Tibial artery (tissue), 4 donors: ENCODE measurements around the gene PLEKHG4B.

Experiments
- DNase-seq, 2 donors: peaks; one replicate each; pipeline ENCODE4 v3.0.0-alpha.2; 2019
- H3K27ac ChIP-seq, 2 donors: fragments of 200-600 bp; sonication (generic) in 1 of 2; 1 replicate in 1 of 2; 2 replicates in 1 of 2; pipeline ENCODE4 v1.5.1; 2018 to 2019; ENCODE audit warnings: mild to moderate bottlenecking in 1 of 2
- H3K27me3 ChIP-seq, 2 donors: fragments of 200-600 bp; sonication (generic) in 1 of 2; one replicate each; pipeline versions ENCODE4 v1.5.1 to v1.6.0; 2016 to 2019
- H3K36me3 ChIP-seq, 3 donors: fragments of 200-600 bp; sonication (generic) in 2 of 3; one replicate each; pipeline ENCODE4 v1.5.1; 2016 to 2019; ENCODE audit warnings: mild to moderate bottlenecking in 2 of 3
- H3K4me1 ChIP-seq, 4 donors: fragments of 200-600 bp; sonication (generic) in 2 of 4; 1 replicate in 3 of 4; 2 replicates in 1 of 4; pipeline ENCODE4 v1.5.1; 2016 to 2019
- H3K4me3 ChIP-seq, 2 donors: fragments of 200-600 bp; sonication (generic) in 1 of 2; 1 replicate in 1 of 2; 2 replicates in 1 of 2; pipeline ENCODE4 v1.5.1; 2018 to 2019; ENCODE audit warnings: mild to moderate bottlenecking in 2 of 2
- H3K9me3 ChIP-seq, 3 donors: fragments of 200-600 bp; sonication (generic) in 1 of 3; one replicate each; pipeline ENCODE4 v1.5.1; 2016 to 2019
- intact Hi-C: fragments of 100-400 bp; cut with DNase I; formaldehyde crosslinking; loops from one replicate; pipeline ENCODE4 v1.15.0; 2023; ENCODE audit warnings: low total_unique reads
- TF ChIP-seq, protein P1 (sequence below), 2 experiments: fragments of 200-600 bp in 1 of 2; fragments of 450-650 bp in 1 of 2; IDR thresholded peaks; one replicate each; pipeline ENCODE4 v1.5.1; 2017 to 2019; ENCODE audit warnings: antibody characterized with exemption in 2 of 2, mild to moderate bottlenecking in 1 of 2, moderate library complexity in 1 of 2

PLEKHG4B gene

DNA sequence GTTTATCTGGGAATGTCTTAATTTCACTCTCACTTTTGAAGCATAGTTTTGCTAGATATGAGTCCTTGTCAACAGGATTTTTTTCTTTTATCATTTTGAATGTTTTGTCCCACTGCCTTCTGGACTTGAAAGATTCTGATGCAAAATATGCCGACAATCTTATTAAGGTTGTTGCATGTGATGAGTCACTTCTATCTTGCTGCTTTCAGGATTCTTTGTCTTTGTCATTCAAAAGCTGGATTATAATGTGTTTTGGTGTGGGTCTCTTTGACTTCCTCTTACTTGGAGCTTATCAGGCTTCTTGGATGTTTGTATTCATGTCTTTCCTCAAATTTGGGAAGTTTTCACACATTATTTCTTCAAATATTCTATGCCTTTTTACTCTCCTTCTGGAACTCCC is 33.8 kb downstream of the PLEKHG4B start:
- TF ChIP-seq, protein P1, sequence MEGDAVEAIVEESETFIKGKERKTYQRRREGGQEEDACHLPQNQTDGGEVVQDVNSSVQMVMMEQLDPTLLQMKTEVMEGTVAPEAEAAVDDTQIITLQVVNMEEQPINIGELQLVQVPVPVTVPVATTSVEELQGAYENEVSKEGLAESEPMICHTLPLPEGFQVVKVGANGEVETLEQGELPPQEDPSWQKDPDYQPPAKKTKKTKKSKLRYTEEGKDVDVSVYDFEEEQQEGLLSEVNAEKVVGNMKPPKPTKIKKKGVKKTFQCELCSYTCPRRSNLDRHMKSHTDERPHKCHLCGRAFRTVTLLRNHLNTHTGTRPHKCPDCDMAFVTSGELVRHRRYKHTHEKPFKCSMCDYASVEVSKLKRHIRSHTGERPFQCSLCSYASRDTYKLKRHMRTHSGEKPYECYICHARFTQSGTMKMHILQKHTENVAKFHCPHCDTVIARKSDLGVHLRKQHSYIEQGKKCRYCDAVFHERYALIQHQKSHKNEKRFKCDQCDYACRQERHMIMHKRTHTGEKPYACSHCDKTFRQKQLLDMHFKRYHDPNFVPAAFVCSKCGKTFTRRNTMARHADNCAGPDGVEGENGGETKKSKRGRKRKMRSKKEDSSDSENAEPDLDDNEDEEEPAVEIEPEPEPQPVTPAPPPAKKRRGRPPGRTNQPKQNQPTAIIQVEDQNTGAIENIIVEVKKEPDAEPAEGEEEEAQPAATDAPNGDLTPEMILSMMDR (IDR thresholded peaks at IDR 0.05), result no peak

DNA sequence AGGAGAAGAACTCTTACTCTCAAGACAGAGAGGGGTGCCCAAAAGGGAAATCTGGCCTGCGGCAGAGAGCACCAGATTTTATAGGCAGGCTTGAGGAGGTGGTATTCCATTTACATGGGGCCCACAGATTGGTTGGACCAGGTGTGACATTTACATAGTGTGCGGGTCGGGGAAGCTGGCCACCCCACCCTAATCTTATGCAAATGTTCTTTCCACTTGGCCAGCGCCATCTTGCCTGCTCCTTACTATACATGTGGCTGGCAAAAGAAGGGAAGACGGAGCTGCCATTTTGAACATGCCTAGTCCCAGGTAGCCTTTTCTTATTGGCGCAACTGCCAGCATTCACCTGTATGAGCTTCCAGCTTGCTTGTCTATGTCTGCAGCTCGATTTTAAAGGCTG is 34.8 kb downstream of the PLEKHG4B start:
- no peaks in the 10 kb centered on the region for H3K27me3 ChIP-seq
- TF ChIP-seq, protein P1 (IDR thresholded peaks at IDR 0.05), result no peak
- H3K4me1 ChIP-seq, result no peaks in the 10 kb centered on the region
- intact Hi-C loops, result no loop called here
- H3K27ac ChIP-seq, result no peak overlapping the region
- no peak for DNase-seq
- peaks cover 0 to 10% (median 0%) of the 10 kb centered on the region in 3 donors for H3K9me3 ChIP-seq
- no peak overlapping the region for H3K4me3 ChIP-seq
- H3K36me3 ChIP-seq, result no peaks in the 10 kb centered on the region

More for the DNA sequence above, 33.8 kb downstream of the PLEKHG4B start:
- Histone ChIP-seq H3K27me3 (no peaks in the 10 kb centered on the region), H3K27ac (no peak overlapping the region), H3K36me3 (no peaks in the 10 kb centered on the region), H3K4me3 (no peak overlapping the region), H3K4me1 (no peaks in the 10 kb centered on the region), H3K9me3 (peaks cover 0 to 10% (median 0%) of the 10 kb centered on the region in 3 donors)
- intact Hi-C loops, result no loop called here
- DNase-seq, result no peak

- Histone ChIP-seq H3K9me3 (peaks cover 0 to 10% (median 0%) of the 10 kb centered on the region in 3 donors), H3K27ac (no peak overlapping the region), H3K36me3 (no peaks in the 10 kb centered on the region), H3K27me3 (no peaks in the 10 kb centered on the region), H3K4me3 (no peak overlapping the region), H3K4me1 (no peaks in the 10 kb centered on the region)
- intact Hi-C loops, result no loop called here
- TF ChIP-seq, protein P1 (IDR thresholded peaks at IDR 0.05), result no peak
- DNase-seq, result no peak
Observed at GRCh38 chr5:127886-128285, 35.9 kb downstream of the PLEKHG4B start.

DNA sequence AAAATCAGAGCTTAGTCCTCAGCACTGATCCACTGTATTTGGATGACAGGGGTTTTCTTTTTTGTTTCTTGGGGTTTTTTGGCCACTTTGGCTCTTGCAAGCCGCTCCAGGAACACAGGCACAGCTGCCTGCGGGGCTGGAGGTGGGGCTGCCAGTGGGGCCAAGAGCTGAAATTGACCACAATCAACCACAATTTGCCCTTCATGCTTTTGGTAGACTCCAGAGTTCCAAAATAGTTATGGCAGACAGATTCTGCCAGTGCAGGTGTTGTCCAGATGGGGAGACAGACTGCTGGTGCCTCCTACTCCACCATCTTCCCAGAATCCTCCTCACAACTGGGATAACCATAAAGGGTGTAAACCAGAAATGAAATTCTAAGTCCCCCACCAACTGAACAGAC is 36.5 kb downstream of the PLEKHG4B start:
- Histone ChIP-seq H3K27me3 (no peaks in the 10 kb centered on the region), H3K9me3 (peaks cover 0 to 10% (median 0%) of the 10 kb centered on the region in 3 donors), H3K4me1 (no peaks in the 10 kb centered on the region), H3K36me3 (no peaks in the 10 kb centered on the region), H3K27ac (no peak overlapping the region), H3K4me3 (no peak overlapping the region)
- TF ChIP-seq, protein P1 (IDR thresholded peaks at IDR 0.05), result no peak
- intact Hi-C loops, result no loop called here
- no peak for DNase-seq

- TF ChIP-seq, protein P1 (IDR thresholded peaks at IDR 0.05), result no peak
- Histone ChIP-seq H3K4me3 (no peak overlapping the region), H3K4me1 (no peaks in the 10 kb centered on the region), H3K36me3 (no peaks in the 10 kb centered on the region), H3K27ac (no peak overlapping the region), H3K27me3 (no peaks in the 10 kb centered on the region), H3K9me3 (peaks cover 0 to 10% (median 0%) of the 10 kb centered on the region in 3 donors)
- intact Hi-C loops, result no loop called here
- no peak for DNase-seq
Observed at GRCh38 chr5:129148-129547, 37.2 kb downstream of the PLEKHG4B start.

DNA sequence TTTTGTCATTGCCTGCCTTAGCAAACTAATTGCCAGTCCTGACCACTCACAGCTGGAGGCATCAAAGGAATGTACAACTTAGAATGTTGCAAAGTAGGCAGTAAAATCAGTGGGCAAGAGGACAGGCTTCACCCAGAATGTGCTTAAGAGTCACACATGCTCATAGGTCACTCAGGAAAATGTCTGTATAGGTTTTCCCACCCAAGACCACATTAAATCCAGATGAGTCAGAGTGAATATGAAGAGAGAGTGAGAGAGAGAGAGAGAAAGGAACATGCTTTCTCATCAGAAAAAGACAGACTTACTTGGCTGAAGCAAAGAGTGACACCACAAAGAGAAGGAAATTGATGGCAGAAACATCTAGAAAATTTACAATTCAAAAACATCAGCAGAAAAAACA is 37.9 kb downstream of the PLEKHG4B start:
- intact Hi-C loops, result no loop called here

More for the DNA sequence above, 37.9 kb downstream of the PLEKHG4B start:
- no peak overlapping the region for H3K4me3 ChIP-seq
- no peaks in the 10 kb centered on the region for H3K27me3 ChIP-seq
- H3K4me1 ChIP-seq, result no peaks in the 10 kb centered on the region
- peaks cover 0 to 10% (median 0%) of the 10 kb centered on the region in 3 donors for H3K9me3 ChIP-seq
- H3K27ac ChIP-seq, result no peak overlapping the region
- H3K36me3 ChIP-seq, result no peaks in the 10 kb centered on the region
- DNase-seq, result no peak
- TF ChIP-seq, protein P1 (IDR thresholded peaks at IDR 0.05), result no peak
